HL-60 (cell line): ENCODE data around the gene ADGRD2.

Experiments used
- DNase-seq, 2 experiments: peaks; one replicate each; pipeline ENCODE4 v3.0.0-alpha.2; 2010 to 2020; ENCODE audit warnings: low read depth in 1 of 2, low spot score in 1 of 2
- H3K27ac ChIP-seq: fragments of 250-450 bp; sonication (Bioruptor Pico); replicated peaks from 2 replicates; pipeline ENCODE4 v1.5.1; 2020; ENCODE audit warnings: mild to moderate bottlenecking, moderate library complexity
- H3K27me3 ChIP-seq: fragments of 250-450 bp; sonication (Bioruptor Pico); 2 replicates; pipeline ENCODE4 v1.5.1; 2021; ENCODE audit warnings: mild to moderate bottlenecking, moderate library complexity; ENCODE audit not compliant: insufficient read depth, poor library complexity, severe bottlenecking
- H3K4me3 ChIP-seq: replicated peaks from 2 replicates; pipeline ENCODE4 v1.5.1; 2011; ENCODE audit warnings: mild to moderate bottlenecking, control low read depth, low read length; ENCODE audit not compliant: insufficient read depth
- CTCF ChIP-seq: IDR thresholded peaks from one replicate; pipeline ENCODE4 v1.5.1; 2011; ENCODE audit warnings: low read length, control low read depth, inconsistent platforms; ENCODE audit not compliant: insufficient read depth
- GABPA ChIP-seq: IDR thresholded peaks from 2 replicates; pipeline ENCODE4 v1.6.1; 2012; ENCODE audit warnings: low read depth
- POLR2AphosphoS5 ChIP-seq: IDR thresholded peaks from 2 replicates; pipeline ENCODE4 v1.6.1; 2012; ENCODE audit warnings: low read depth
- REST ChIP-seq: IDR thresholded peaks from 2 replicates; pipeline ENCODE4 v1.6.1; 2012; ENCODE audit warnings: low read depth; ENCODE audit not compliant: insufficient replicate concordance
- SPI1 ChIP-seq: IDR thresholded peaks from 2 replicates; pipeline ENCODE4 v1.6.1; 2012; ENCODE audit warnings: low read depth, mild to moderate bottlenecking, borderline replicate concordance

The ADGRD2 gene

GRCh38 chr9:124472770-124473169 is 22.5 kb downstream of the ADGRD2 start:
- no peak overlapping the region for H3K27ac ChIP-seq
- H3K27me3 ChIP-seq, result no peaks in the 10 kb centered on the region
- TF ChIP-seq POLR2AphosphoS5 (no peak), REST (no peak), GABPA (no peak), SPI1 (no peak), CTCF (no peak)
- H3K4me3 ChIP-seq, result no peak overlapping the region
- DNase-seq, result no peak

GRCh38 chr9:124473310-124473709 is 23.1 kb downstream of the ADGRD2 start:
- no peak overlapping the region for H3K4me3 ChIP-seq
- H3K27me3 ChIP-seq, result no peaks in the 10 kb centered on the region
- TF ChIP-seq POLR2AphosphoS5, result no peak
- no peak for TF ChIP-seq GABPA
- no peak for TF ChIP-seq SPI1
- TF ChIP-seq REST, result no peak
- no peak for TF ChIP-seq CTCF
- DNase-seq, result no peak
- H3K27ac ChIP-seq, result no peak overlapping the region

GRCh38 chr9:124474151-124474550 is 23.9 kb downstream of the ADGRD2 start:
- Histone ChIP-seq H3K27me3 (no peaks in the 10 kb centered on the region), H3K27ac (no peak overlapping the region), H3K4me3 (no peak overlapping the region)
- no peak for DNase-seq
- no peak for TF ChIP-seq REST
- no peak for TF ChIP-seq POLR2AphosphoS5
- no peak for TF ChIP-seq CTCF
- TF ChIP-seq SPI1, result no peak
- no peak for TF ChIP-seq GABPA
